Stimulated activated CD4-positive, alpha-beta T cell treated with anti-CD3 and anti-CD28 coated beads, Interleukin-12 subunit alpha, Interleukin-12 subunit beta, amount 100 ng/mL, for 4 hours (primary cell): ENCODE results near the gene FAM114A1.

ENCODE experiments used
- DNase-seq: peaks from one replicate; pipeline ENCODE4 v3.0.0-alpha.2; 2020

The FAM114A1 gene

DNA sequence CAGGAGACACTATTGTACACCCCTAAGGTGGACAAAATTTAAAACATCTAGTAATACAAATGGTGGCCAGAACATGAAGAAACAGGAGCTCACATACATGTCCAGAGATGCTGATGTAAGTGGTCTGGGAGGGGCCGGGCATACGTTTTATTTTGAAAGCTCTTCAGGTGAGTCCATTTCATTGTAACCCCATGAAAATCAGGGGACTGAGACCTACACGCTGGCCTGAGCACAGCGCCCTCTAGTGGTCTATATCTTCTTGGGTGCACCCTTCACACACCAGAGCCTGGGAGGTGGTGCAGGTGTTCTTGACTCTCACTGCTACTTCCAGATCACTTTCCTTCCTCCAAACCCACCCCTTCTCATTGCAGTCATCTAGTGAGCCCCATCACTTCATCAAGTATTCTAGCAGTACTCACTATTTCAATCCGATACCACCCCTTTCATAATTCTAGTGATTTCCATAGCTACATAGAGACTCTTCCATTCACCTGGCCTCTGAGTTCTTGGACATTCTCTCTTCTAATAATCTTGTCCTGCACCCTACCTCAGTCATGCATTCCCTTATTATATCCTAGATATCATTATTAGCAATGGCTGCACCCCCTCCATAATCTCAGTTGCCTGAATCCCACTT is 6.7 kb upstream of the FAM114A1 start:
- peak; percentile 45 for DNase-seq

DNA sequence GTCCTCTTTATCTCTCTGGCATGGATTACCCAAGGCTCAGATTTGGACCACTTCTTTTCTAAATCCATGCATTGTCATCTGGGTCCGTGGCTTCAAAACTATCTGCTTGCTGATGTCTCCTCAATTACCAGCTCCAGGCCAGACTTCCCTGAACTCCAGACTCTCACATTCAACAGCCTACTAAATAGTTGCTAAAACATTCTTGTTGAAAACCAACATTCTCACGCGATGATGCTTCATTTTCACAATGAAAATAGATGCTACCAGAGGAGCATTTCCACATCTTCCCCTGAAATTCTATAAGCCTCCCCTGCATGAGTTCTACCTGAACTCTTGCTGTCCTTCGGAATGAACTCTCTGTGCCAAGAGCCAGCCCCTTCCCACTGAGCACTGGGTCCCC is 5.8 kb upstream of the FAM114A1 start:
- no peak for DNase-seq

DNA sequence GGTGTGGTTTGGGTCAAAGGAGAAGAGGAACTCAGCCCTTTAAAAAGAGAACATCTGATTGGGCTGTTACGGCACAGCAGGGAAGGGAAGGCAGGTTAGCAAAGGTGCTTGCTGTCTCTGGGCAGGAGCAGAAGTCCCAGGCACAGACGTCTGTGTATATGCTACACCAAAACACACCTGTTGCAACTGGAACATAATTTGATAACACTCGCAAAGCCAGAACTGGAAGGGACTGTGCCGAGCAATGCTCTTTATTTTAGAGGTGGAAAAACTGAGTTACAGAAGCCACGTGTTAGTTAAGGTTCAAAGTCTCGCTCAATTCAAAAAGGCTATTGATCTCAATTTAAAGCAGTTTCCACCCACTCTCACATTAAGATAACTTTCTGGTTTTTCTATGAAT is 2.2 kb upstream of the FAM114A1 start:
- DNase-seq: no peak

DNA sequence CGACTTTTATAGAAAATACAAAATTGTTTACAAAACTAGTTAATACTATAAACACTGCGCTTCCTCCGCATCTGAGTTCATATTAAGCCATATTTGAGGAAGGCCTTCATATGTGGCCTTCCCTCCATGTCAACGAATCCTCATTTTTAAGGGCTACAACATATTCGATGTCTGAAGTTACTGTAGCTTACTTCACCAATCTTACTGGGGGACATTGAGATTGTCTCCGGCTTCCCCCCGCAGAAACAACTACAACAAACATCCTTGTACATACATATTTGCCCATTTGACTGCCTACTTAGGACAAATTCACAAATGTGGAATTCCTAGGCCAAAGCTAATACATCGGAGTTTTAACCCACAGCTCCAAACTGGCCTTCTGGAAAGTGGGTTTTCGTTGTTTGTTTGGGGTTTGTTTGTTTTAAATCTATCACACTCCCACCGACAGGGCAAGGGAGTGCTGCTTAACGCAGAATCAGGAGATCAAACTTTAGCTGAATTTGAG is 581 bp upstream of the FAM114A1 start:
- DNase-seq: no peak

DNA sequence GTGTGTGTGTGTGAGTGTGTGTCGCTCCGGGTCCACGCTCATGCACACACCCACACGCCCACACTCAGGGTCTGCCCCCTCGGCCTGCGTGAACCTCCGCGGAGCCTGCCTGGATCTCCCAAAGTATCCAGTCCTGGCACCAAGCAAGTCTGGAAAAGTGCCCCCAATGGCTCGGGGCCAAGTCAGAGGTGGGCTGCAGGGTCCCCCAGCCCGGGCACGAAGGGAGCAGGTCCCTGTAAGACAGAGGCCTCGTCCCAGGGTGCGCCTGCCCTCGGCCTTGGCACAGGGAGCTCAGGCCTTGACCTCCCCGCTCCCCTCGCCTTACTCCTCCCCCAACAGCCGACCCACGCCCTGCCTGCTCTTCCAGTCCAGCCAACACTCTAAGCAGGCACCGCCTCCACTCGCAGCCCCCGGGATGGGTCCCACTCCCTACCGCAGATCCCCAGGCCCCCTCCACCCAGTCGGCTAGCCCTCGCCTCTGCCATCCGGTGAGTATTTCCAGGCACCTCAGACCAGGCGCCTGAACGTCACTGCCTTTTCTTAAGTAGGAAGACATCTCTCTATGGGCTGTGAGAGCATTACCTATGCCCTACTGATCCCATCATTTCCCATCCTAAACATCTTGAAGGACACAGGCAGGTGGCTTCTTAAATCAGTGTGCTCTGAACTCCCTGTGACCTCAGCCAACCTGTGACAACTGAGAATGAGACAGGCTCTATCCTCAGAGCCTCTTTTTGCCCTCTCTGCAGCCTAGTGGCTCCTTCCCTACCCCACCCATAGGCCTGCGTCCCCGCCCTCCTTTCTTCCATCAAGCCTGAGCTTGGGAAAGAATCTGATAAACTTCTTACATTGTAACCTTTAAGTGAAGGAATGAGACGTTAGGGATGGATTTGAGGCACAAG is 704 bp downstream of the FAM114A1 start:
- DNase-seq: no peak

DNA sequence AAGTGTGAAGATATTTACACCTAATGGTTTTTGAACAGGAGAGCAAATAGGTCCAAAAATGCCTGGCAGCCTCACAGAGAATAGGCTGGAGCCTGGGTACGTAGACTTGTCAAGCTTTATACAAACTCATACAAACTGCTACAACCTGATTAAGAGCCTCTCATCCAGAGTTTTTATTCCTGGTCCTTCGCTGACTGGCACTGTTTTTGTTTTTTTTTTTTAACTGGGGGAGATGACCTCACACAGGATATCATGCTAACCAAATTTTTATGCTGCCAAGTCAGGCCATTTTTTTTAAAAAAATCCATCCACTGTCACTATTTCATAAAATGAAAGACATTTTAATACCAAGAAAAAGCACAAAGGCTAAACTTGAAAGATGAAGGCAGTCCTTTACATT is 1.9 kb downstream of the FAM114A1 start:
- DNase-seq: no peak

DNA sequence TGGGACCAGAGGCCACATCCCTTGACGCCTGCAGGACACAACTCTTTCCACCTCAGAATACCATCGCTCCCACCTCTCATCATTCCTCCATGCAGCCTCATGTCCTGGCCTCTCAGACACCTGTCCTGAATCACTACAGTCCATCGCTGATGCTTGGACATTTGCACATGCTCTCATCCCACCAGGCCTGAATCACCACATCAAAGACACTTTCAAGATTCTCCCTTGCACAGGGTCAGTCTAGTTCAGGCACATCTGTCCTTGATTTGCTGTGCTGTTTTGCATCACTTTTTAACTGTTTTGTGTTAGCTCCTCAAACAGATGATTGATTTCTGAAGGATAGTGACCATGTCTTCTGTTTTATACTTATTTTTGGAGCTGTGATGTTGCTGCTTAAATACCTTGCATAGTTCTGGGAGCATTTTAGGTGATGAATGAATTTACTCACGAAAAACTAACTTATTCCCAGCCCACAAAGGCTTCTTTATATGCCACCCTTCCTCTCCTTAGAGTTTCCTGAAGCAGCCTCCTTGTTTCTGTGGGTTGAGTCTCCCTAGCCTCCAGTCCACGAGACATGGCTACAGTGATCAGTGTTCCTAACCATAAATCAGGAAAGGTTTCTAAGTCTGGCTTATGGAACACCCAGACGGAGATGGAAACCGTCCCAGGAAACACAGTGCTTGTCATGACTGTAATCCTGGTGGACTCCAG is 2.6 kb downstream of the FAM114A1 start:
- DNase-seq: no peak

DNA sequence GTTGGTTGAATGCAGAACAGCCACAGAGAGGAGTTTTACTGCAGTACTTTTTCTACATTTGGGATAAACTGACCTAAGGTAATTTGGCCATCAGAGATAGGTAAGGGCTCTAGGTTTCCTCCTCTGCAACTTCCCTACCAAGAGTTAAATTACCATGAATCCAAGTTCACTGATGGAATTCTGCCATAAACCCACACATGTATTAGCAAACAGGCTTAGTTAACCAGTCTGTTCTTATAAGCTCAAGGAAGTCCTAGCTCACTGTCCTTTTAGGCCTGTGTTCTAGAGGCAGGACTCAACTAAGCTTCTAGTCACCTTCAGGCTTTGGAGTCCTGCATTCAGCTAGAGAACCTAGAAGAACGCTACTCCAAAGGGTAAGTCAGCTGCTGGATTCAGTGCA is 4.0 kb downstream of the FAM114A1 start:
- no peak for DNase-seq

DNA sequence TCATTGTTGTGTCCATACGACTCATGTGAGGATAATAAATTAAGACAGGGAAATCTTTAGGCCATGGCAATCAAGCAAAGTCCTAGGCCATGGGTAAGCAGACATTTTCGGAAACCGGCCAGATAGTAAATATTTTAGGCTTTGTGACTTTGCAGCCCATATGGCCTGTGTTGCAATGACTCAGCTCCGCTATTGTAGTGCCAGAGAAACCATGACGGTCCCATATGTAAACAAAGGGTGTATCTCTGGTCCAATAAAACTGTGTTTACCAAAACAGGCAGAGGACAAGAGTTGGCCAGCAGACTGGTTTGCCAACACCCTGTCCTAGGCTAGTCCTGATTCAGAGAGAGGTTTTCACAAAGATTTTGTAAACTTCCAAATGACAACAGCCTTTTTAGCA is 5.0 kb downstream of the FAM114A1 start:
- no peak for DNase-seq

DNA sequence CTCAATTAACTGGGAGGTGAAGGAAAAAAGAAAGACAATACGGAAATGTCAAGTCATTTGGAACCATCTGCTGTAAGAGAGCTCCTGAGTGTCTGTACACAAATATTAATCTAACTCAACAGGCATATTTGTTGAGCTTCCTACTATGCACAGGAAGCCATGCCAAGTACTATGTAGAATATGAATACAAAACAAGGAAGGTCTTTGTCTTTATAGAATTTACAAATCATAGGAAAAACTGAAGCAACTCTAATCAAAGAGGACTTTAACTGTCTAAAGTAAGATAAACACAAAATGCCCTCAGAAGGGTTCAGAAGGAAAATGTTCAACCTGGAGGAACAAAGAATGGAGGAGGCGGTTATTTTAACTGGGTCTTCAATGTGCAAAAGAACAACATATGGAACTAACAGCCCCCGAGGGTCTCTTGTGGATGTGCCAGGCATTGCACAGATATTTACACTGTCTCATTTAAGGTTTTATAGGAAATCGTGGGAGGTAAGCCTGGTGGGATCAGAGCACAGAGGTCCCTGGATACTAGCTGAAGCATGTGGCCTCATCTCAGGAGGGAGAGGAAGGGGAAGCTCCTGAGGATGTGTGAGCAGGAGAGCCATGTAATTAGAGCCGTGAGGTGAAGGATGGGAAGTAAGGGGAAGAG is 5.8 kb downstream of the FAM114A1 start:
- no peak for DNase-seq

DNA sequence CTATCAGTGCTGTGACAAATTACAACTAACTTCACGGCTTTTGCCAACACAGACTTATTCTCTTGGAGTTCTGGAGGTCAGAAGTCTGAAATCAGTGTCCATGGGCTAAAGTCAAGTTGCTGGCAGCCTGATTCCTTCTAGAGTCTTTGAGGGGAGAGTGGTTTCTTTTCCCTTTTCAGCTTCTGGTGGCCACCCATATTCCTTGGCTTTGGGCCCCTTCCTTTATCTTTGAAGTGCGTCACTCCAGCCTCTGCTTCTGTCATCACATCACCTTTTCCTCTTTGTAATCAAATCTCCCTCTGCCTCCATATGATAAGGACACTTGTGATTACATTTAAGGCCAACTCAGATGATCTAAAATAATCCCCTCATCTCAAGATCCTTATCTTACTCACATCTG is 9.0 kb downstream of the FAM114A1 start:
- DNase-seq: no peak

DNA sequence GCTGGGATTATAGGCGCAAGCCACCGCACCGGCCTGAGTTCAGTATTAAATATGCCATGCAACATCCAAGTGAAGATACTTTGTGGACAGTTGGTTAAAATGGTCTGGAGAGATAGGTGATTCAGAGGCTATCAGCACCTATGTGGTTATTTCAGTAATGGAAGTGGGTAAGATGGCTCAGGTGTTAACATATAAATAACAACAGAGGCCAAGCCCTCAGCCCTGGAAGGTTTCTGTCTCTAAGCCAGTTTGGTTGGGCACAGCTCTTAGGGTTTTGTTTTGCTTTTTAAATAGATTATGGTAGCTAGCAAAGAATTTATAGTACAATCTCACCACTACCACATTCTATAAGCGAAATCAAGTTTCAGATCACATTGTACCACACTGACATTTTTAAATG is 16.6 kb downstream of the FAM114A1 start:
- DNase-seq: no peak

DNA sequence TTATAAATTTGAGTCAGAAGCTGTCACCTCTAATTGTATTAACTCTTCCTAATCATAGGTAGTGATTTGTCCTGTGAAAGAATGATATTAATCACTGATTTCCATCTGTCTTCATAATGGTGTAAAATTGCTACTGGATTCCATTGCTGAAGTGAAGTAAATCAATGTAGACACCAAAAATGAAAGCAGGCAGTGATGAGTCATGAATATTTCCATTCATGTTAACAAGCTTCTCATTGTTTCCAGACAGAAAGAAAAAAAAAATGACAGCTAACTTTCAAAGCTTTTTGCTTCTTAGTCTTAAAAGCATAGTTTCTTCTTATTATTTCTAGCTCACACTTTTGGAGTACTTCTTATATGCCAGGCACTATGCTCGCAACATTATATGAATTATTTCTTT is 21.5 kb downstream of the FAM114A1 start:
- DNase-seq: no peak

DNA sequence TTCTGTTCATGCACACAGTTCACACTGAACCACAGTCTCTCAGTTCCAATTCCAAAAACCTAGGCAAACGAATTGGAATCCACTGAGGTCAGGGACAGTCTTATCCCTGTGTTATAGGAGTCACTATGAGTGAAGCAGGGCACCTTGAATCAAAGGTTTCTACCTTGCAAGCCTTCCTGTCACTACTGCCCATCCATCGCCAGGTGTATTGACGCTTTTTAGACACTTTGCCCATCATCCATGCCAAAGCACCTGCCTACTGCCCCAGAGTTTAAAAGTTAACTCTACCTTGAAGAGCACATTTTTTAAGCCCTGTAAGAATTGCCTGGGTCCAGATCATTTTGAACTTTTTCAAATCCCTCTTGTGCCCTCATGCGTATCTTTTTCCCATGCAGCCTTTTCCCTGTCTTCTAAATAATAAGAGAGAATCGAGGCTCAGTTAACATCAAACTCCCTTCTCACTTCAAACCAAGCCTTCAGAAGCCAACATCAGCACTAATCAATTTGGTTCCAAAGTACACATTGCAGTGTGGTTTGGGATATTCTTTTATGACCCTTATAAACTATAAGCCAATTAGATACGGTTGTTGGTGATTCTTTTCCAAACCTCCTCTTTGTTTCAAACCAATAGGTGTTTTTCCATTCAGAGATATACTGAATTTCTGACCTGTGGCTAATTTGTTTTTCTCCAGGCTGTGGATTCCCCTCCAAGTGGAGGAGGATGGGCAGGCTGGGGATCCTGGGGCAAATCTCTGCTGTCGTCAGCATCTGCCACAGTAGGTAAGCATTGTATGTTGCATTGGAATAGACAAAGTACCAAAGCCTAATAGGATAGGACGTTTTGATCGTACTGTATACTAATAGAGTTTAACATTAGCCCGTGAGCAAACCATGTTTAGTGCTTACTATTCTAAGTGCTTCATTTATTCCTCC is 23.7 kb downstream of the FAM114A1 start:
- DNase-seq: no peak

DNA sequence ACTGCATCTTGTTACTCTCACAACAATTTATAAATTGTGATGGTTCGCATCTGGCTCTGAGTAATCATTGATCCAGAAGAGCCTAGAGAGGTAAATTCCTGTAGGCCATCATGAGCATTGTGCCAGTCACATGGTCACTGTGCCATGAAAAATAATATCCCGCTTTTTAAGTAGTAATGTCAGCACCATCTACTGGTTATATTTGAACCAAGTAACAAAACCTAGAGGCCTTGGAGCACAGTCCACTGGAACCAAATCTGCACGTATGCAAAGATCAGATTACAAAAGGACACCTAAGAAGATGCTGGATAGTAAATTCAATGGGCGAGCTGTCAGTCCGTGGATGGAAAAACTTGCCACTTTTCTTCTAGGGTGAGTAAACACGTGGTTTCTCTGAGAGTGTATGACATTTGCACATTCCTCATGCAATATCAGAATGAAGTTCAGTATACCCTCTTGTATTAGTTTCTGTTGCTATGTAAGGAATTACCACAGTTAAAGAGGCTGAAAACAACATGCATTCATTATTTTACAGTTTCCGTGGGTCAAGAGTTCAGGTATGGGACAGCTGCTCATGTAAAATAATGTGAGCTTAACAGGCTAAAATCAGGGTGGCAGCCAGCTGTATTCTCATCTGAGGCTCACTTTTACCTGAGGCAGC is 26.8 kb downstream of the FAM114A1 start:
- no peak for DNase-seq

DNA sequence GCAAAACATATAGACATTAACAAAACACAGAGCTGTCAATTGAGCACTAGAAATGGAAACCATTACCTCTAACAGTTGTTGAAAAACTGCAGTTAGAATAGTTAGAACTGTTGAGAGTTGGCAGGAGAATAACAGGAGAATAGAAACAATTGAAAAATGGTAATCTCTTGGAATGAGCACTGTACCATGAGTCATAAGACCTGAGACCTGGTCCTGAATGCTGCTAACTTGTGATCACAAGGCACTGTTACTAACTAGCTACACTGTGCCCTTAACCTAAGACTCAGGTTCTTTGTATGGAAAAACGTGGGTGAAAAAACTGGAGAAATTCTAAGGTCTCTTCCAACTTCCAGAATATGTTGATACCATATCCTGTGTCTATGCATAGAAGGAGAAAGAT is 29.3 kb downstream of the FAM114A1 start:
- DNase-seq: no peak

DNA sequence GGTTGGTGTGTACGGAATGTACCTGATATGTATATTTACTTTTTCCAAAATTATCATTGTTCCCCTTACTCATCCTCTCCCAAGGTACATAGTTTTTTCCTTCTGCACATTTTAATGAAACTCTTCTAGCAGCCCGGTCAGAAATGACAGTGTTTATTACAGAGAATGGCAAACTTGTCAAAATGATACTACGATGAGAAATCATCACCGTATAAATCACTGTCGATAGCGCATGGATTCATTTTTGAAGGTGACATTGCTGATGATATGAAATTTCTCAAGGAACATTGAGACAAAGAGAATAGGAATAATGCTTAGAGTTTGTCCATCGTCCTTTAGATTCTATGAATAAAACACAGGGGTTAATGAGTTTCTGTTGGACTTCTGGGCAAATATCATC is 30.6 kb downstream of the FAM114A1 start:
- no peak for DNase-seq

DNA sequence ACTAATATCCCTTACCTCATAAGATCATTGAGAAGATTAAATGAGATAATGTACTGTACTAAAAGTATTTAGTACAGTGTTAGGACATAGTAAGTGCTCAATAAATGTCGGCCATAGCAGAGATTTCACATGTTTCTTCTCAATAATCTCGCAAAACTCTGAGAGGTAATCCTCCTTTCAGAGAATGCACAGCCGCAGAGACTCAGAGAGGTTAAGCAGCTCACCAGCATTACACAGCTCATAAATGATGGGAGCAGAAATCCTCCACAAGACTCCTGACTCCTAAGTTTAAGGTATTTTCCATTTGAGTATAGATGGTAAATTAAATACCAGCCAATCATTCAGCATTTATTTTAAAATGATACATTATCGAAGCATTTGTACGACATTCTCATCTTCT is 34.6 kb downstream of the FAM114A1 start:
- no peak for DNase-seq

DNA sequence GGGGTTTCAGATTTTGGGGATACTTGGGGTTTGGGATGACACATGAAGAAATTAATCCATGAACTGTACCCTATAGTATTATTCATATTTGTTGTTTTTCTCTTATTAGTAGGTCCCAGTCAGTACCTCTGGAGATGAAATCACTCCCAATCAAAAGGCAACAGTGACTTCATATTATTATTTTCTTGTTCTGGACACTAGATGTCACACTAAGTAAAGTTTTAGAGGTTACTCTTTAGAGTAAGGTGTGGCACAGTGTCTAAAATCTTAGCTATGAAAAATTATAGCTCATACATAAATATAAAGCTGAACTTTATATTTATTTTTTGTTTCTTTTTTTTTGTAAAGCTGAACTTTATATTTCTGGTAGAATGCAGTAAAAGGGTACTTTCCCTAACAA is 35.1 kb downstream of the FAM114A1 start:
- DNase-seq: no peak

DNA sequence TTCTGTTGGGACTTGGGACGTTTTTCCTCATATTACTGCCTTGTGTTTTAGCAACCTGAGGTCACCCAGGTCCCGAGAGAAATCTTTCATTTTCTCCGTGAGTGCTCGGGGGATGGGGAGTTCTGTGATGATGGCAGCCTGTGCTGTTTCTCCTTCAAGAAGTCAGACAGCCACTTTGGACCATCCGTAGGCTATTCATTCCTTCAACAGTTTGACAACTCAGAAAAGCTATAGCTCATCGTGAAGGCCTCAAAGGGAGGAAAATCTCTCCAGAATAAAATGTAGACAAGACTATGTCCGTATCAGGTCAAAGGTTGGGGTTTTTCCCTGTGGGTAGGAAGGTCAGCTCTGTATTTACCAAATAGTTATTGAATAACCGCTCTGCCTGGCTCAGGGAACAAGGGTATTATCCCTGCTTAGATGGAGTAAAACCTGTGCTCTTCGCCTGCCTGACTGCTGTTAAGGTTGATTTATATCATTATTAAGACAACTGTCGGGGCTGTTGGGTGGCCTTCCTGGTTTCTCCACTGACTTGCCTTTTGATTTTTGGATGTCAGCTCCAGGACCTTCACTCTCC is 36.6 kb downstream of the FAM114A1 start:
- DNase-seq: no peak

DNA sequence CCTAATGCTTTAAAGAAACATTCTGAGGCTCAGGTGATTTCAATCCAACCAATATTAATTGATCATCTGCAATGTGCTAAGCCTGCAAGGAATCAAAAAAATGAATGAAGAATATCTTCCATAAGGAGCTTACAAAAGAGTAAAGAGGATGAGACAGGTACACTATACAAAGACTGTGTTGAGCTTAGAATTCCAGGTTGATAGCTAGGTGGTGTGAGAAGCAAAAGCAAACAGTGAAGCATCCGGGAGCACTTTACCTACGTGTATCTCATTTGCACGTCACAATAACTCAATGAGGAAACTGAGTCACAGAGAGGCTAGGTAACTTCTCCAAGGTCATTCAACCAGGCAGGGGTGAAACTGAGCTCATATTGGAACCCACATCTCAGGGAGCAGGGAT is 37.1 kb downstream of the FAM114A1 start:
- DNase-seq: no peak
